GM12872 (cell line): ENCODE measurements around the gene ABHD12B.

Experiments
- CTCF ChIP-seq: IDR thresholded peaks from 3 replicates; pipeline ENCODE4 v1.5.1; 2011; ENCODE audit warnings: low read depth, mild to moderate bottlenecking, low read length, moderate library complexity; ENCODE audit not compliant: insufficient read depth

Gene ABHD12B

GRCh38 chr14:50828721-50829488 is 42.9 kb upstream of the ABHD12B start:
- 0 out of 3 replicates have a peak, but pooled peaks have one; percentile 8 for TF ChIP-seq CTCF

DNA sequence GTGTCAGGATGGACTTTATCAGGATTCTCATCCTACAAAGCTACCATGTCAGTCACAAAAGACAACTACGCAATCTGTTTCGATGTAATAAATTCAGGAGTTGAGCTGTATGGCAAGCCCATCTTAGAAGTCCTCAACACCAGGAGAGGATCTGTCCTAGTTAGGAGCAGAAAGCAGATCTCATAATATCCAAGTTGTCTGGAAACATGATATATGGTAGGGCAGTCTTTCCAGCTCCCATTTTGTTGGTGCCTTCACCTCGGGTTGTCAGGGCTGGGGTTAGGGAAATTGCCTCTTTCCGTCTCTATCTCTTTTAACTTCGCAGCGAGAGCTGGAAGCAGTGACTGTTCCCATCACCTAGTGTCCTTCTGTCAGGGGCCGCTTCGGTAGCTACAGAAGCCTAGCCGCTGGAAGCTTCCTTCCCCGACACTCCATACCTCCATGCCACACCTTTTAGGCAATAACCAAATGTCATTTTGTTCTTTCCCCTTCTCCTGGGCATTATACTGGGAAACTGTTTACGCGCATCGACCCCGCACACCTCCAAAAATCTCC is 42.3 kb upstream of the ABHD12B start:
- TF ChIP-seq CTCF = no peak

GRCh38 chr14:50830044-50830931 is 41.6 kb upstream of the ABHD12B start:
- no peak for TF ChIP-seq CTCF

DNA sequence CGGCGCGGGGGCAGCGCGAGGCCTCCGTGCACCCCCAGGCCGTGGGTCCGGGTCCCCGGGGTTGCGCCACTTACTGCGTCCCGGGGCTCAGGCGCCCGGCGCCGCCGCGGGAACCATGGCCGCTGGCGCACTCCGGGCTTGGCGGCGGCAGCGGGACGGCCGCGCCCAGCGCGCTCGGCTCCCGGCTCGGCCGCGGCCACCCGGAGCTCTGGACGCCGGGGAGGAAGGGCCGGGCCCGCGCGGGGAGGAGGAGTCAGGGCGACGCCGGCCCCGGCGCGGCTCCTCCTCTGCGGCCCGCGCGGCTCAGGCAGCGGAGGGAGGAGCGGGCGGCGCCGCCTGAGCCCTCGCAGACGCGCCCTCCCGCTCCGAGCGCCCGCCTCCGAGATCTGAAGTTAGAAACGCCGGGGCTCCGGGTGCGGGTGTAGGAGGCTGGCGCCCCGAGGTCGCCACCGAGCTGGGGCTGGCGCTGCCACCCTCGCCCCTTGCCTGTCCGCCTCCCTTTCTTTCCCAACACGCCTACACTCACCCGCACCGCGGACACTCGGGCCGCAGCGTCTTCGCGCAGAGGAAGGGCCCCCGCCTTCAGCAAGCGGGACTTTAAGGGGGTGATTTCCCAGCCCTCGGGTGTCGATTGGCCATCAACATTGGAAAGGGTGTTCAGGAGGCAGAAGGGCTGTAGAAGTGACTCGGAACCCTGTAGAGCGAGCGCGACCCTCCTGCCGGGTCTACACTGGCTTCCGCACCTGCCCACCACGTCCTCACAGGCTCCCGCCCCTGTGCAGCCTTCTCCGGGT is 40.7 kb upstream of the ABHD12B start, which contains the start of gene NIN:
TSS of gene NIN (minus strand) at position 231 of the 794 bp plus-strand sequence. CDS start 9,106 bp downstream, outside the sequence.
- no peak for TF ChIP-seq CTCF

DNA sequence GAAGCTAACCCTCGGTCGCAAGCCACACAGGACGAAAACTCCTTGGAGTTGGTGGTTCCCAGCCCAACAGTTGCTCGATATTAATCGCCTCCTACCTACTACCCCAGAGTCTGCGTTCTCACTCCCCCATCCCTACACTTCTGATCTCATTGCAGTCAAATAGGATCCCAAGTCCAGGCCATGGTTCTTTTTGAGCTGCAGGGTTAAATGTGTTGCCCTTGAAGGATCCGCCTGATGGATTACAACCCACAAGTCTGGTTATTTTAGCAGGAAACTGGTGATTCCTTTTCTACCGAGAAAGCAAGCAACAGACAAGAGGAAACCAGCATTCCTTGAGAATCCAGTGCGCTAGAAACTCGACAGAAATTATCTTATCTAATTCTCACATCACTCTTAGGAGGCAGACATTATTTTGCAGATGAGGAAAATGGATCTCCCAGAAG is 40.1 kb upstream of the ABHD12B start:
- no peak for TF ChIP-seq CTCF

DNA sequence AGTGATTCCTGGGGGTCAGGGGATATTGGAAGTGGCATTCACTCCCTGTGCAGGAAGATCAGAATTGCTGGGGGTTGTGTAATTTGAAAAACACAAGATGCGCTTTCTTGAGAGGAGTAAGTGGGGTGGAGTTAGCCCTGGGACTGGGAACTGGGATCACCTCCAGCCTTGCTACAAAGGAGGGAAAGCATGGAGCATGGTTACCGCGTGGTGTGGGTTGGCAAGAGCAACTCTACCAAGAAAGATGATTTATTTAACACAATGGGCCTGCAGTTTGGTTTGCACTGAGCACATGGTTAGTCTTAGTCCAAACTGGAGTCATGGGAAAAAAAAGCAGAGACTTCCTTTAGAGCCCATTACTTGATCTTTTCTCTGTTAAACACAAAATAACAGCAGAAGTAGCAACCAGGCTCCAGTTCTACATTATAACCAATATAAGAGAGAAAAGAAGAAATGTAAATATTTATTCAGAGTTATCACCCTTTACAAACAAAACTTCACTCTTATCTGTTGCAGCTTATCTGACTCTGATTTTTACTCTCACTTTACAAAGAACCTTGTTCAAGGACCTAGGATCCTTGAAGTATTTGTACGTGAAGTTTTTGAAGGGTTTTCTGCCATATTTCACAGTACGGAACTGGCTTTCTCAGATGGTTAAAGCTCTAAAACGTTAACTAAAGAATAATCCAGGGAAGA is 38.8 kb upstream of the ABHD12B start:
- TF ChIP-seq CTCF = no peak
